Activated CD4-positive, alpha-beta T cell treated with anti-CD3 and anti-CD28 coated beads, Interleukin-2, amount 10 ng/mL, durations not matched to agents 7 days and 5 days (primary cell): ENCODE data around the gene PTK7. TPM values are rescaled to one million over a fixed set of nuclear protein-coding genes. Genes with fewer than 3 reads are reported as not detected.

ENCODE experiments used
- CTCF ChIA-PET: fragments of 350-600 bp; sonication (Branson Sonifier 250); formaldehyde crosslinking; loops from one replicate; lab custom pipeline; 2021; ENCODE audit warnings: antibody characterized with exemption; lab: Charles Lee
- POLR2A ChIA-PET: fragments of 350-600 bp; sonication (Branson Sonifier 250); formaldehyde crosslinking; loops from one replicate; lab custom pipeline; 2021; ENCODE audit warnings: antibody characterized with exemption; lab: Charles Lee
- DNase-seq: peaks from one replicate; pipeline ENCODE4 v3.0.0-alpha.2; 2020
- H3K27ac Mint-ChIP-seq: one replicate; pipeline ENCODE4 v1.8.0; 2021; ENCODE audit warnings: mild to moderate bottlenecking, moderate library complexity, mixed read lengths
- H3K27me3 Mint-ChIP-seq: one replicate; pipeline ENCODE4 v1.8.0; 2021; ENCODE audit warnings: mixed read lengths
- H3K36me3 Mint-ChIP-seq: one replicate; pipeline ENCODE4 v1.8.0; 2021; ENCODE audit warnings: low read depth, mixed read lengths
- H3K4me1 Mint-ChIP-seq: one replicate; pipeline ENCODE4 v1.8.0; 2021; ENCODE audit warnings: mixed read lengths
- H3K4me3 Mint-ChIP-seq: one replicate; pipeline ENCODE4 v1.8.0; 2021; ENCODE audit warnings: mild to moderate bottlenecking, moderate library complexity, mixed read lengths
- H3K9me3 Mint-ChIP-seq: one replicate; pipeline ENCODE4 v1.8.0; 2021; ENCODE audit warnings: mixed read lengths
- total RNA-seq, 2 experiments: library from RNA; stranded (reverse); gene quantifications; one replicate each; pipeline ENCODE4 v1.2.3, GENCODE V29; 2021

Gene PTK7
- total RNA-seq, 2 experiments from 2014 or later = 1.3 to 1.9 TPM

GRCh38 chr6:43093436-43094289, 17.5 kb downstream of the PTK7 start:
- CTCF ChIA-PET = no interaction called here
- H3K4me1 Mint-ChIP-seq = peaks cover 28% of the 10 kb centered on the region
- no peaks in the 10 kb centered on the region for H3K27me3 Mint-ChIP-seq
- no peaks in the 10 kb centered on the region for H3K9me3 Mint-ChIP-seq
- no peak for DNase-seq
- H3K27ac Mint-ChIP-seq = no peak overlapping the region
- no peaks in the 10 kb centered on the region for H3K36me3 Mint-ChIP-seq
- POLR2A ChIA-PET = no interaction called here
- H3K4me3 Mint-ChIP-seq = peak overlapping the region; percentile 26

- no peak for DNase-seq
- no peaks in the 10 kb centered on the region for H3K9me3 Mint-ChIP-seq
- POLR2A ChIA-PET = no interaction called here
- no peak overlapping the region for H3K4me3 Mint-ChIP-seq
- no peak overlapping the region for H3K27ac Mint-ChIP-seq
- no peaks in the 10 kb centered on the region for H3K27me3 Mint-ChIP-seq
- CTCF ChIA-PET = interaction anchor here (0.8 kb wide), 1 partner anchor 48 kb away, joined by 4 read pairs; no protein-coding TSS in a partner anchor
- H3K4me1 Mint-ChIP-seq = peaks cover 28% of the 10 kb centered on the region
- H3K36me3 Mint-ChIP-seq = no peaks in the 10 kb centered on the region
These were observed 19.8 kb downstream of the PTK7 start for GRCh38 chr6:43095939-43096338.

GRCh38 chr6:43096451-43097097, 20.5 kb downstream of the PTK7 start:
- ChIA-PET POLR2A (no interaction called here), CTCF (interaction anchor here (0.6 to 1.0 kb wide), 4 partner anchors 11 to 403 kb away, joined by 3 to 4 read pairs (median 4); no protein-coding TSS in a partner anchor)
- H3K4me3 Mint-ChIP-seq = no peak overlapping the region
- no peaks in the 10 kb centered on the region for H3K36me3 Mint-ChIP-seq
- H3K27me3 Mint-ChIP-seq = no peaks in the 10 kb centered on the region
- DNase-seq = no peak
- H3K27ac Mint-ChIP-seq = peak overlapping the region; percentile 46
- no peaks in the 10 kb centered on the region for H3K9me3 Mint-ChIP-seq
- H3K4me1 Mint-ChIP-seq = peaks cover 28% of the 10 kb centered on the region

- no peak for DNase-seq
- H3K4me3 Mint-ChIP-seq = no peak overlapping the region
- no peak overlapping the region for H3K27ac Mint-ChIP-seq
- H3K36me3 Mint-ChIP-seq = no peaks in the 10 kb centered on the region
- CTCF ChIA-PET = interaction anchor here (0.6 to 1.2 kb wide), 4 partner anchors 11 to 234 kb away, joined by 3 to 5 read pairs (median 3); no protein-coding TSS in a partner anchor
- no peaks in the 10 kb centered on the region for H3K27me3 Mint-ChIP-seq
- peaks cover 28% of the 10 kb centered on the region for H3K4me1 Mint-ChIP-seq
- POLR2A ChIA-PET = no interaction called here
- H3K9me3 Mint-ChIP-seq = no peaks in the 10 kb centered on the region
These were observed 21.0 kb downstream of the PTK7 start for GRCh38 chr6:43097098-43097489.

- Mint-ChIP-seq H3K27ac (no peak overlapping the region), H3K4me1 (peaks cover 24% of the 10 kb centered on the region), H3K4me3 (no peak overlapping the region), H3K9me3 (no peaks in the 10 kb centered on the region), H3K27me3 (no peaks in the 10 kb centered on the region), H3K36me3 (no peaks in the 10 kb centered on the region)
- POLR2A ChIA-PET = no interaction called here
- CTCF ChIA-PET = interaction anchor here (0.6 to 1.2 kb wide), 2 partner anchors 46 to 234 kb away, joined by 3 to 5 read pairs; no protein-coding TSS in a partner anchor
- no peak for DNase-seq
These were observed 21.4 kb downstream of the PTK7 start for GRCh38 chr6:43097502-43097901.

GRCh38 chr6:43101497-43101896, 25.4 kb downstream of the PTK7 start:
- Mint-ChIP-seq H3K27me3 (no peaks in the 10 kb centered on the region), H3K4me3 (no peak overlapping the region), H3K27ac (no peak overlapping the region), H3K9me3 (no peaks in the 10 kb centered on the region), H3K36me3 (no peaks in the 10 kb centered on the region), H3K4me1 (peaks cover 3% of the 10 kb centered on the region)
- ChIA-PET POLR2A (no interaction called here), CTCF (interaction anchor here (0.7 to 1.5 kb wide), 2 partner anchors 42 to 449 kb away, joined by 3 to 4 read pairs; no protein-coding TSS in a partner anchor)
- no peak for DNase-seq

- POLR2A ChIA-PET = no interaction called here
- CTCF ChIA-PET = no interaction called here
- Mint-ChIP-seq H3K36me3 (no peaks in the 10 kb centered on the region), H3K4me1 (peaks cover 3% of the 10 kb centered on the region), H3K27ac (no peak overlapping the region), H3K4me3 (no peak overlapping the region), H3K9me3 (no peaks in the 10 kb centered on the region), H3K27me3 (no peaks in the 10 kb centered on the region)
- DNase-seq = no peak
These were observed 27.3 kb downstream of the PTK7 start for GRCh38 chr6:43103253-43103876.

GRCh38 chr6:43105538-43106222, 29.6 kb downstream of the PTK7 start:
- no peaks in the 10 kb centered on the region for H3K36me3 Mint-ChIP-seq
- POLR2A ChIA-PET = no interaction called here
- H3K27me3 Mint-ChIP-seq = no peaks in the 10 kb centered on the region
- no peak overlapping the region for H3K27ac Mint-ChIP-seq
- H3K4me3 Mint-ChIP-seq = no peak overlapping the region
- CTCF ChIA-PET = no interaction called here
- DNase-seq = no peak
- H3K9me3 Mint-ChIP-seq = no peaks in the 10 kb centered on the region
- peaks cover 3% of the 10 kb centered on the region for H3K4me1 Mint-ChIP-seq

GRCh38 chr6:43107344-43108062, 31.4 kb downstream of the PTK7 start:
- Mint-ChIP-seq H3K36me3 (no peaks in the 10 kb centered on the region), H3K4me3 (no peak overlapping the region)
- CTCF ChIA-PET = interaction anchor here (0.6 to 1.7 kb wide), 3 partner anchors 11 to 36 kb away, joined by 3 to 5 read pairs (median 3); no protein-coding TSS in a partner anchor

GRCh38 chr6:43113431-43114260, 37.5 kb downstream of the PTK7 start:
- H3K9me3 Mint-ChIP-seq = no peaks in the 10 kb centered on the region
- no peaks in the 10 kb centered on the region for H3K36me3 Mint-ChIP-seq
- no peak overlapping the region for H3K27ac Mint-ChIP-seq
- DNase-seq = no peak
- ChIA-PET POLR2A (no interaction called here), CTCF (interaction anchor here (0.9 to 1.5 kb wide), 3 partner anchors 11 to 149 kb away, joined by 3 to 5 read pairs (median 3); no protein-coding TSS in a partner anchor)
- H3K4me1 Mint-ChIP-seq = no peaks in the 10 kb centered on the region
- H3K4me3 Mint-ChIP-seq = no peak overlapping the region
- H3K27me3 Mint-ChIP-seq = no peaks in the 10 kb centered on the region

More at GRCh38 chr6:43107344-43108062, 31.4 kb downstream of the PTK7 start:
- DNase-seq = no peak
- no peaks in the 10 kb centered on the region for H3K9me3 Mint-ChIP-seq
- H3K27me3 Mint-ChIP-seq = no peaks in the 10 kb centered on the region
- H3K4me1 Mint-ChIP-seq = peaks cover 3% of the 10 kb centered on the region
- no peak overlapping the region for H3K27ac Mint-ChIP-seq
- POLR2A ChIA-PET = no interaction called here

GRCh38 chr6:43115365-43115764, 39.3 kb downstream of the PTK7 start:
- DNase-seq = no peak
- H3K27ac Mint-ChIP-seq = no peak overlapping the region
- CTCF ChIA-PET = interaction anchor here (0.8 kb wide), 1 partner anchor 45 kb away, joined by 3 read pairs; no protein-coding TSS in a partner anchor
- H3K4me1 Mint-ChIP-seq = no peaks in the 10 kb centered on the region
- POLR2A ChIA-PET = no interaction called here
- no peak overlapping the region for H3K4me3 Mint-ChIP-seq
- peaks cover 3% of the 10 kb centered on the region for H3K27me3 Mint-ChIP-seq
- H3K36me3 Mint-ChIP-seq = no peaks in the 10 kb centered on the region
- no peaks in the 10 kb centered on the region for H3K9me3 Mint-ChIP-seq
